Dedifferentiated amniotic fluid mesenchymal stem cell (primary cell): ENCODE data around the gene VPS45.

Experiments used
- DNase-seq: peaks from one replicate; pipeline ENCODE4 v3.0.0-alpha.2; 2016; ENCODE audit errors: extremely low spot score

Gene VPS45

GRCh38 chr1:150192012-150192411, 124.4 kb downstream of the VPS45 start:
- DNase-seq = peak; percentile 27

GRCh38 chr1:150194381-150195031, 126.9 kb downstream of the VPS45 start:
- peak; percentile 51 for DNase-seq
